GM12892 (cell line): ENCODE measurements around the gene R3HDM4.

Source experiments
- POLR2A ChIP-seq: IDR thresholded peaks from 2 replicates; pipeline ENCODE4 v1.6.1; 2011; ENCODE audit warnings: low read depth, low read length, control low read depth
- POLR2AphosphoS5 ChIP-seq: IDR thresholded peaks from 2 replicates; pipeline ENCODE4 v1.6.1; 2011; ENCODE audit warnings: low read depth, low read length, control low read depth

- TF ChIP-seq POLR2A = no peak
- TF ChIP-seq POLR2AphosphoS5 = no peak
Observed at GRCh38 chr19:927351-927779, 14.3 kb upstream of the R3HDM4 start.
